Measurements from ENCODE around the gene DOK5. TPM values are rescaled to one million over a fixed set of nuclear protein-coding genes. Genes with fewer than 3 reads are reported as not detected.

Gene DOK5
- total RNA-seq = 26.8 TPM

DNA sequence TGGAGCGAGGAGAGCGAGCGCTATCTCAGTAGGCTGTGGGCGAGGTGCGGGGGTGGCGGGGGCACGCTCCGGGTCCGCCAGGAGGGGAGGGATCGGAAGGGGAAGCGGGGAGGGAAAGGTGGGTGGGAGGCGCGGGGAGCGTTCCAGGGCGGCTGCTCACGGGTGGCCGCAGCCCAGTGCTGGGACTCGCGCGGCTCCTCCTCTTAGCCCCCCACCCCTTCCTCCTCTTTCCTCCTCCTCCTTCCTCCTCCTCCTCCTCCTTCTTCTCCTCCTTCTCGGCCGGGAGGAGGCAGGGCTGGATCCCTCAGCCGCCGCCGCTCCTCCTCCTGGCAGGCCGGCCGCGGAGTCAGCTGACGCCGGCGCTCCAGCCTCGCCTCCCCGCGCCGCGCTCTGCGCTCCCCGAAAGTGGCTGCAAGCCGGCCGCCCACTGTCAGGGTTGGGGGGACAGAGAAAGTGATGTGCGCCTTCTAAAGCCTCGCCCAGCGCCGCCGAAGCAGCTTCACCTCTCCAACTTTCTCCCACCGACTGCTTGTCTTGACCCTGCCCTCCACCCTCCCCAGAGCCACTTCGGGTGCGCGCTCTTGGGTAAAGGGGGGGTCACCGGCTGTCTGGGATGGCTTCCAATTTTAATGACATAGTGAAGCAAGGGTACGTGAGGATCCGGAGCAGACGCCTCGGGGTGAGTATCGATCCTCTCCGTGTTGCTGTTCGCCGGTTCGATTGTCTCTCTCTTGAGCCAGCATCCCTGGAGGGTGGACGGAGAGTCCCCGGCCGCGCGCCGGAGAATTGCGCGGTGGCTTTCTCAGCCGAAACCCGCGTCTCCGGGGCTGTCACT is at the start of gene DOK5:
DOK5 (plus strand) TSS at position 260 of the 835 bp plus-strand sequence; CDS start at position 614, 354 bp downstream.

